Omental fat pad (tissue), 4 donors: ENCODE data around the gene IGF1. TPM values are rescaled to one million over a fixed set of nuclear protein-coding genes. Genes with fewer than 3 reads are reported as not detected.

Experiments used
- ATAC-seq: fragments of 150-250 bp; one replicate; pipeline ENCODE4 v1.9.1; 2016; ENCODE audit warnings: mild to moderate bottlenecking, moderate library complexity; ENCODE audit not compliant: low FRiP score
- DNase-seq: peaks from one replicate; pipeline ENCODE4 v3.0.0-alpha.2; 2019; ENCODE audit warnings: low spot score
- CTCF ChIP-seq, 3 donors: fragments of 450-650 bp; IDR thresholded peaks; one replicate each; pipeline ENCODE4 v1.5.1; 2016 to 2017; ENCODE audit warnings: antibody characterized with exemption in 3 of 3, mild to moderate bottlenecking in 3 of 3, moderate library complexity in 2 of 3
- total RNA-seq, 4 donors: library from RNA; depleted of rRNA; stranded (reverse); fragments of >200 nt; gene quantifications; one replicate each; pipeline ENCODE4 v1.1.0, GENCODE V29; 2016

The IGF1 gene
- total RNA-seq, 4 donors from 2014 or later, result 68.1 to 248 (median 185) TPM

GRCh38 chr12:102475355-102475754 lies 5.0 kb downstream of the IGF1 start:
- no peak for ATAC-seq
- no peak for TF ChIP-seq CTCF (IDR thresholded peaks at IDR 0.05)
- DNase-seq, result no peak

DNA sequence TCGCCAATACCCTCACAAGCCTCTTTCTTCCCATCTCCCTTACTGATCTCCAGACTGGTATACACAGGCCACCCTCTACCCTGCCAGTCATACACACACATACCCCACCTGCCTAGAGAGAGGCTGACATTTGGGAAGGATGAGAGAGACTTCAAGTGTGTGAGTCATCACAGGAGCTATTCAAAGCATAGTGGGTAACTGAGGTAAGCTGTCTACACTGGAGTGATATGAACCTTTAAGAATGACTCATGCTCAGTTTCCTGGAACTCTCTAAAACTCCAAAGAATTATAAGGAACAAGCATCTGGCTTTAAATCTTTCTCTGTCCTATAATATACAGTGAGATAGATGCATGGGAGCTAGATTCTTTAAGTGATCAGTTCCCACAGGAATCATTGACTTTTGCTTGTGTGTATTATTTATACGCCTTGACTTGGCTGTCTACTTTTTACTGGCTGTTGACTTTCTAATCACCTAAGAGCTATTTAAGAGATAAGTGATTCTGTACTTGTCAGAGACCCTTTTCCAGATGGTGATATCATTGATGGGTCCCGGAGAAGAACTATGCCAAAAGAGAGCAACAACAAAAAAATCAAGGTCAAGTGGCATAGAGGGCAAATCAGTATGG lies 5.8 kb downstream of the IGF1 start:
- TF ChIP-seq CTCF (IDR thresholded peaks at IDR 0.05), result no peak

DNA sequence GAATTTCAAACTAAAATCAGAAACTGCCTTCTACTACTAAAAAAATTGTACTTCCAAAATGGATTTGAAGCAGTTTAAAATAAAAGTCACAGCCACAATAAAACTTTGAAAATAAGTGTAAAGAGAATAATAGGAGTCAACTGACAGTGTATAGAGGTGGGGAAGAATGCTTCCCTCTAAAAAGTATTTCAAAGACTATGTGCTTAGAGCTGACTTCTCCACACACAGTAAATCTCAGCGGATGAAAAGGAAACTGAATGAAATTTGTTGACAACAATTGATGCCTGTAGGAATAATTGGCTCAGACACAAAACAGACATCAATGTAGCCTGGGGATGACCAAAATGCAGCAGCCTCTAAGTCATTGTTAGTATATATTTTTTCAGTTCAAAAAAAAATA lies 7.9 kb downstream of the IGF1 start:
- DNase-seq (no peak), ATAC-seq (no peak)
- TF ChIP-seq CTCF (IDR thresholded peaks at IDR 0.05), result no peak

More for the DNA sequence above, 5.8 kb downstream of the IGF1 start:
- ATAC-seq (peak; percentile 91), DNase-seq (no peak)

GRCh38 chr12:102471556-102471955 lies 8.8 kb downstream of the IGF1 start:
- ATAC-seq, result no peak
- no peak for DNase-seq
- no peak for TF ChIP-seq CTCF (IDR thresholded peaks at IDR 0.05)

DNA sequence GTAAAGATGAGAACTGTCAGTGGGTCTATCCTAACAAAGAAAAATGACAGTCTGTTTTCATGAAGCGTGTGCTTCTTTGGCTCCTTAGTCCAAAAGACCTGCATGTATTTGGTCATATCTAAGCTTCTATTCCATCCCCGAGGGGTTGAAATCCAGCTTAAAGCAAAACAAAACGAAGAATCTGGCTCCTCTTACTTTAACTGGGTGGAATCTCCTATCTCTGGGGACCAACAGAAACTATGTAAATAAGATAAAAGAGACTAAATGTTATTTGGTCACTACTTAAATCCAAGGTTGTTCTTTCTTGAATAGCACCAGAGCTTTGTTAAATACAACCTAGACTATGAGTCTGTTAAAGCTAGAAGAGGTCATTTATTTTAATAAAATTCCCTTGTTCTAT lies 9.4 kb downstream of the IGF1 start:
- ATAC-seq, result no peak
- no peak for DNase-seq
- no peak for TF ChIP-seq CTCF (IDR thresholded peaks at IDR 0.05)

- no peak for TF ChIP-seq CTCF (IDR thresholded peaks at IDR 0.05)
- no peak for ATAC-seq
- no peak for DNase-seq
Measured at GRCh38 chr12:102468261-102468915, 12.0 kb downstream of the IGF1 start.
